Inferior parietal cortex (tissue), 1 donor: ENCODE results near the gene NUP50.
"Not testable (repeated sequence)": the region's sequence is repeated elsewhere in the genome, so short reads cannot be mapped to it uniquely, and the experiment has no call there.

Experiments used
- DNase-seq: peaks from one replicate; pipeline ENCODE4 v3.0.0-alpha.2; 2016; ENCODE audit errors: extremely low spot score

The NUP50 gene

GRCh38 chr22:45162531-45162930 is 1.2 kb upstream of the NUP50 start:
- DNase-seq: no peak

GRCh38 chr22:45163099-45163450 is 650 bp upstream of the NUP50 start:
- DNase-seq: no peak

DNA sequence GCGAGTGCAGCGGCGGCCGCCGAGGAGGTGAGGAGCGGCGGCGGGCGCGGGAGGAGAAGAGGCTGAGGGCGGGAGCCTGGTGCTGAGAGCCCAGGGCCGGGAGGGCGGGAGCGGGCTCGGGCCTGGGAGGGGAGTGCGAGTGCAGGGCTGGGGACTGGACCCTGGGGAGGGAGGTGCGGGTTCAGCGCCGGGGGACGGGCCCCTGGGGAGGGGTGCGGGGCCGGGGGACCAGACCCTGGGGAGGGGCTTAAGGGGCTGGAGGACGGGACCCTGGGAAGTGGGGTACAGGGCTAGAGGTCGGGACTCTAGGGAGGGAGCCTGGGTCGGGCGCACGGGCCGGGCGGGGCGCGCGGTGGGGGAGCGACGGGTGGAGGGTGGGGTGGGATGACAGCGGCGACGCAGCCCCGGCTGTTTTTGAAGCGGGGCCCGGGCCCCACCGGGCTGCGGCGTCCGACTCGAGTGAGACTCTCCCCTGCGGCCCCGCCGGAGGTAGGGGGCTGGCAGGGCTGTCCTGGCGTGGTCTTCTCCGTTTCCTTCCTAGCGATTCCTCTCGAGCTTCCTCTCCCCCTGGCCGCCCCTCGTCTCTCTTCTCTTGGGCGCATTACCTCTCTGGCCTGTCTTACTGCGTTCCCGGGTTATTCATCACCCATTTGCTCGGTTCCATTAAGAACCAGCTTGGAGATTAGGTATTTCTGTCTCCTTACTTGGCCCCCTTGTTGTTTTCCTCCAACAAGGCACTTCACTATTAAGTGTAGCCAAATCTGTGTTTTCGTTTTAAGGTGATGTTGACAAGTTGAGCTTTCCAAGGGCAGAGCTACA is 754 bp downstream of the NUP50 start:
- no peak for DNase-seq

- no peak for DNase-seq
Observed at GRCh38 chr22:45166932-45167331, 3.2 kb downstream of the NUP50 start.

DNA sequence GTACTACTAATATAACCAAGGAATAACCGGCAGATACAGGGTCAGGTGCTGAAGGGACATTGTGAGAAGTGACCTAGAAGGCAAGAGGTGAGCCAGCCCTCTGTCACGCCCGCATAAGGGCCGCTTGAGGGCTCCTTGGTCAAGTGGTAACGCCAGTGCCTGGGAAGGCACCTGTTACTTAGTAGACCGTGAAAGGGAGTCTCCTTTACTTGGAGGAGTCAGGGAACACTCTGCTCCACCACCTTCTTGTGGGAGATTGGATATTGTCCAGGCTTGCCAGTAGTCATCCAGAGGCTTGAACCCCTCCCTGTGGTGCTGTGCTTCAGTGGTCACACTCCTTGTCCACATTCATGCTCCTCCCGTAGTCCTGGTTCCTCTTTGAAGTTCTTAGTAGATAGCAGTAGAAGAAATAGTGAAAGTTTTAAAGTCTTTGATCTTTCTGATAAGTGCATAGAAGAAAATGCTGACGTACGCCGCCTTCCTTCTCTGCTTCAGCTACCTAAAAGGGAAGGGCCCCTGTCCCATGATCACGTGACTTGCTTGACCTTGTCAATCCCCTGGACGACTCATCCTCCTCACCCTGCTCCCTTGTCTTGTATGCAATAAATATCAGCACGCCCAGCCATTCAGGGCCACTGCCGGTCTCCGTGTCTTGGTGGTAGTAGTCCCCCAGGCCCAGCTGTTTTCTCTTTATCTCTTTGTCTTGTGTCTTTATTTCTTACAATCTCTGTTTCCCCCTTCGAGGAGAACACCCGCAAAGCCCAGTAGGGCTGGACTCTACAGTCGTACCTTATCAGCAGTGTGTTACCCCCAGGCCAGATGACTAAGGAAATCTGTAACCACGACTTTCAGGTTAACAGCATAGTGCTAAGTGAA is 6.1 kb downstream of the NUP50 start:
- no peak for DNase-seq

GRCh38 chr22:45171830-45172229 is 8.1 kb downstream of the NUP50 start:
- DNase-seq: no peak

- no peak for DNase-seq
Observed at GRCh38 chr22:45172881-45173585, 9.3 kb downstream of the NUP50 start.

GRCh38 chr22:45179276-45180049 is 15.7 kb downstream of the NUP50 start:
- DNase-seq: no peak

- DNase-seq: no peak
Observed at GRCh38 chr22:45180146-45180679, 16.5 kb downstream of the NUP50 start.

GRCh38 chr22:45181240-45181639 is 17.5 kb downstream of the NUP50 start:
- no peak for DNase-seq

GRCh38 chr22:45181766-45182165 is 18.0 kb downstream of the NUP50 start:
- DNase-seq: no peak

- no peak for DNase-seq
Observed at GRCh38 chr22:45183974-45184373, 20.2 kb downstream of the NUP50 start.

DNA sequence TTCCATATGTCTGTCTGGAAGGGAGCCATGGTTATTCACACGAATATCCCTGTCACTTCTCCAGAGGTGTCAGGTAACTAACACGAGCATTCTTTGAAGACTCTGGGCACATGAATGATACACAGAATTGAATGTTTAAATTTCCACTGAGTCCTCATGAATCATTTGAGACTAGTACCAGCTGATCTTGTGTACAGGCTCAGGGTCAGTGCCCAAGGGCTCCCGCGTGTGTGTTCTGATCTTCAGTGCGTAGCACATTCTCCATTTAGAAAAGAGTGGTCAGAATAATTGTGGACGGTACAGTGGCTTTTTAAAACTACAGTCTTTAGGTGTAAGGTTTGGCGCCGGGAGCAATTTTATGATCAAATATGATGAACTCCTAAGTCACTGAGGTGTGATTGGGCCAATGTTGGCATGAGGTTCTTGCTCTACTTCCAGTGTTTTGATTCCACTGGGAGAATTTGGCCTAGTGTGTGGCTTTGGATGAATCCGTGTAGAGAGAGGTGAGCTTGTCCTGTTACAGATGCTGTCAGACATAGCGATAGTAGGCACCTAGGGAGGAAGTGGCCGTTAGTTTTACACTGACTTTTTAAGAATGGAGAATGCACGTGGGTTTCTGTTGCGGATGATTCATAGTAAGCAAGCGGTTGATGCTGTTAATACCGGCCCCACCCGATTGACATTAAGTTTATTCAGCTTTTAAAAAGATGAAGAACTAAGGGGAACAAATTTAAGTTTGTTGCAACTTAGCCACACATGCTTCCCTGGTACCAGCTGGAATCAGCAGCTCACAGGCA is 22.2 kb downstream of the NUP50 start:
- no peak for DNase-seq

DNA sequence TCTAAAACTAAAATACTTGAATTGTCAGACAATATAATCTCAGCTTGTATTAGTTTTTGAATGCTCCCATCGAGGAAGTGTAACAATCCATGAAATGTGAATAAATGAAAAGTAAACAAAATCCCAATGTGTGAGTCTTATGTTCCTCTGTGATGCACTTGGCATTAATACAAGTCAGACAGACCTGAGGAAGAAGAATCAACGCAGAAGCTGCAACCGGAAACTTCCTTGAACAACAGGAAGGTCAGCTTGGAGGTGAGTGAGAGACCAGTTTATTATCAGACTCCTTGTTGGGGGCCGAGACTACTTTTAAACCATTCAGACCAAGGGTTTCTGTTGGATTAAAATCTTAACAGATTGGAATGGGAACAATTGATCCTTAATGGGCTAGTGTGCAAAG is 24.2 kb downstream of the NUP50 start:
- DNase-seq: no peak

GRCh38 chr22:45188779-45189178 is 25.1 kb downstream of the NUP50 start:
- DNase-seq: no peak

DNA sequence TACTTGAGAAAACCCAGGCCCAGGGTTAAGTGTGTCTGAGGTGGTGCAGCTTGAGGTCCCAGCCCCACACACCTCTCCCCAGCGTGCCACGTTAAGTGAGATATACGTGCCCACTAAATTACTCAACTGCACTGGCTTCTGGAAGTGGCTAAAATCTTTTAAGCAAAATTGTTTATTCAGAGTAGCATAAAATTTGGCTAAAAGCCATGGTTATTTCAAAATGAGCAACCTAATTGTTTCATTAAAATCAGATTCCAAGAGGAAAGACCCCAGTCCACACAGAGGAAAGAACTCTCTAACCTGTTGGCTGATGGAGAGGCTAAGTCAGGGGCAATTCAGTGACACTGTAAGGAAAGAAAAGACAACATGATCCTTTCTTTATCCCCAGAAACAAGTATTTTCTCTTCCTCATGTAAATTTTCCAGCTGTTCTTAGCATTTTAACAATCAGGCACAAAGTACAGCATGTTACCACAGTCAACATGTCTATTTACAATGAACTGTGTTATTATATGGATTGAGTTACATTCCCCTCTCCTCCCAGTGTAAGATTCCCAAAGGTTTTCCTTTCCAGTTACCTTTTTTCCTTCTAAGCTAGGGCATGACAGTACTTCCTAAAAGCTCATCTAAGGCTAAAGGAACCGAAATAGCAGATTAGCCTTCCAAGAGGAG is 26.6 kb downstream of the NUP50 start:
- no peak for DNase-seq

DNA sequence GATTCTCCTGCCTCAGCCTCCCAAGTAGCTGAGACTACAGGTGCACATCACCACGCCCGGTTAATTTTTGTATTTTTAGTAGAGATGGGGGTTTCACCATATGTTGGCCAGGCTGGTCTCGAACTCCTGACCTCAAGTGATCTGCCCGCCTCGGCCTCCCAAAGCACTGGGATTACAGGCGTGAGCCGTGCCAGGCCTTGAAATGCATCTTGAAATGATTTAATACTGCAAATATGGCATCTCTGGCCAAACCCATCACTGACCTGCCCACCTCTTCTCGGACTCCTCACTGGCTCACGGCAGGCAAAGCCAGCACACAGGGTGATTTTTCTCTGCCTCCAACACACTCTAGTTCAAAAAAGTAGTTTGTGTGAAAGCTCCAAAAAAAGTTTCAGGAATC is 28.0 kb downstream of the NUP50 start:
- DNase-seq: not testable (repeated sequence)

GRCh38 chr22:45192701-45193187 is 29.0 kb downstream of the NUP50 start:
- DNase-seq: no peak

DNA sequence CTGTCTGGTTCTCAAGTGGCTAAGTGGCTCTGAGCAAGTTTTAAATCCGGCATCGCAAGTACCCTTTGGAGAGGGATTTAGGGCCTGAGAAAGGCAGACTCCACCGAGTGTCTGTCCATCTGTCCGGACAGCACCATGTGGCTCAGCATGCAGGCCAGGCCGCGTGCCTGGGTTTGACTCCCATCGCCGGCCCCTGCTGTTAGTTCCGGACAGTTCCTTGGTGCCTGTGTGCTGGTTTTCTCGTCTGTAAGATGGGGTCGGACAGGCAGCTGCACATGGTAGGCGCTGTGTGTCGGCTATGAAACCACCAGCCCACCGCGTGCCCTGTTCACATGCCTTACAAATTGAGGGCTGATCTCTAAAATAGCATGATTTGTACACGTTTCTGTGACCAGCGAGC is 31.0 kb downstream of the NUP50 start:
- DNase-seq: no peak

GRCh38 chr22:45195616-45196015 is 31.9 kb downstream of the NUP50 start:
- no peak for DNase-seq
